K562 (cell line): ENCODE data around the gene TBC1D12.

Source experiments
- HCFC1 ChIP-seq: IDR thresholded peaks from 2 replicates; pipeline ENCODE4 v1.6.1; 2012; ENCODE audit warnings: low read depth, low read length, improper control_type of control experiment
- HNRNPL ChIP-seq: fragments of 200-400 bp; formaldehyde crosslinking; IDR thresholded peaks from 2 replicates; pipeline ENCODE4 v1.6.1; 2017; ENCODE audit warnings: low read depth, mild to moderate bottlenecking, low read length
- TARDBP ChIP-seq: fragments of 450-650 bp; IDR thresholded peaks from 2 replicates; pipeline ENCODE4 v1.6.1; 2016
- ZNF23 ChIP-seq: fragments of 250-450 bp; sonication (Bioruptor Pico); IDR thresholded peaks from 2 replicates; pipeline ENCODE4 v1.4.0; 2020; ENCODE audit warnings: mild to moderate bottlenecking
- ZNF3 ChIP-seq: fragments of 250-450 bp; sonication (Bioruptor Pico); IDR thresholded peaks from 2 replicates; pipeline ENCODE4 v1.5.0; 2021; ENCODE audit warnings: mild to moderate bottlenecking, moderate library complexity
- TF ChIP-seq, protein P1 (sequence below), 3 experiments: IDR thresholded peaks in 2 of 3; conservative IDR thresholded peaks in 1 of 3; 2 replicates each; pipeline ENCODE4 v1.5.1; 2011 to 2012; ENCODE audit warnings: low read length in 3 of 3, mild to moderate bottlenecking in 3 of 3, control low read depth in 2 of 3, improper control_type of control experiment in 1 of 3, inconsistent platforms in 1 of 3, low read depth in 1 of 3, mixed read lengths in 1 of 3, moderate library complexity in 1 of 3; ENCODE audit not compliant: insufficient read depth in 2 of 3
- TF ChIP-seq, protein P2 (sequence below): fragments of 250-450 bp; sonication (Bioruptor Pico); IDR thresholded peaks from 2 replicates; pipeline ENCODE4 v1.4.0; 2020; ENCODE audit warnings: mild to moderate bottlenecking, moderate library complexity, borderline replicate concordance
- TF ChIP-seq, protein P3 (sequence below): sonication (generic); formaldehyde crosslinking; IDR thresholded peaks from 2 replicates; pipeline ENCODE4 v1.5.0; 2020; ENCODE audit warnings: missing genetic modification reagents

DNA sequence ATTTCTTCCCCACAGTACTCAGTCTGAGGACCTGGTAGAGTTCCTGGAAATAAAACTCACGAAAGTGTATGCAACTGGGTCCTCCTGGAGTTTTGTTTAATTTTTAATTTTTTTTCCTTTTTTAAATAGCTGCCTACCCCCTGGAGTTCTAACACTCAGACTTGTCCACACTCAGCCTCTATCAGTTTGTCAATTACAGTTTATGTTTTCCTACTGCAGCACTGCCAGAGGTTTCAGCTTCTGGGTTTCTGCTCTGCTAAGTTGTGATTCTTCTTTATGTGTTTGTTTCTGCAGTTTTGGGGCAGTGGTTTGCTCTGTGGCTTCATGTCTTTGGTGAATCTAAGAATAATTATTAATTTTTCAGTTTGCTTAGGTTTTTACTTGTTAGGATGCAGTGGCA lies 59.2 kb downstream of the TBC1D12 start:
- TF ChIP-seq HNRNPL (no peak), ZNF23 (CRISPR knock-in tag) (no peak), HCFC1 (no peak), ZNF3 (CRISPR knock-in tag) (no peak), TARDBP (no peak)
- TF ChIP-seq, protein P1, sequence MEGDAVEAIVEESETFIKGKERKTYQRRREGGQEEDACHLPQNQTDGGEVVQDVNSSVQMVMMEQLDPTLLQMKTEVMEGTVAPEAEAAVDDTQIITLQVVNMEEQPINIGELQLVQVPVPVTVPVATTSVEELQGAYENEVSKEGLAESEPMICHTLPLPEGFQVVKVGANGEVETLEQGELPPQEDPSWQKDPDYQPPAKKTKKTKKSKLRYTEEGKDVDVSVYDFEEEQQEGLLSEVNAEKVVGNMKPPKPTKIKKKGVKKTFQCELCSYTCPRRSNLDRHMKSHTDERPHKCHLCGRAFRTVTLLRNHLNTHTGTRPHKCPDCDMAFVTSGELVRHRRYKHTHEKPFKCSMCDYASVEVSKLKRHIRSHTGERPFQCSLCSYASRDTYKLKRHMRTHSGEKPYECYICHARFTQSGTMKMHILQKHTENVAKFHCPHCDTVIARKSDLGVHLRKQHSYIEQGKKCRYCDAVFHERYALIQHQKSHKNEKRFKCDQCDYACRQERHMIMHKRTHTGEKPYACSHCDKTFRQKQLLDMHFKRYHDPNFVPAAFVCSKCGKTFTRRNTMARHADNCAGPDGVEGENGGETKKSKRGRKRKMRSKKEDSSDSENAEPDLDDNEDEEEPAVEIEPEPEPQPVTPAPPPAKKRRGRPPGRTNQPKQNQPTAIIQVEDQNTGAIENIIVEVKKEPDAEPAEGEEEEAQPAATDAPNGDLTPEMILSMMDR (IDR thresholded peaks at IDR 0.05 in 2 of 3, conservative IDR thresholded peaks at IDR 0.05 in 1 of 3; ENCODE audit: insufficient read depth in 2 of 3, low read depth in 1 of 3, low read length in 3 of 3): no peak
- TF ChIP-seq, protein P2, sequence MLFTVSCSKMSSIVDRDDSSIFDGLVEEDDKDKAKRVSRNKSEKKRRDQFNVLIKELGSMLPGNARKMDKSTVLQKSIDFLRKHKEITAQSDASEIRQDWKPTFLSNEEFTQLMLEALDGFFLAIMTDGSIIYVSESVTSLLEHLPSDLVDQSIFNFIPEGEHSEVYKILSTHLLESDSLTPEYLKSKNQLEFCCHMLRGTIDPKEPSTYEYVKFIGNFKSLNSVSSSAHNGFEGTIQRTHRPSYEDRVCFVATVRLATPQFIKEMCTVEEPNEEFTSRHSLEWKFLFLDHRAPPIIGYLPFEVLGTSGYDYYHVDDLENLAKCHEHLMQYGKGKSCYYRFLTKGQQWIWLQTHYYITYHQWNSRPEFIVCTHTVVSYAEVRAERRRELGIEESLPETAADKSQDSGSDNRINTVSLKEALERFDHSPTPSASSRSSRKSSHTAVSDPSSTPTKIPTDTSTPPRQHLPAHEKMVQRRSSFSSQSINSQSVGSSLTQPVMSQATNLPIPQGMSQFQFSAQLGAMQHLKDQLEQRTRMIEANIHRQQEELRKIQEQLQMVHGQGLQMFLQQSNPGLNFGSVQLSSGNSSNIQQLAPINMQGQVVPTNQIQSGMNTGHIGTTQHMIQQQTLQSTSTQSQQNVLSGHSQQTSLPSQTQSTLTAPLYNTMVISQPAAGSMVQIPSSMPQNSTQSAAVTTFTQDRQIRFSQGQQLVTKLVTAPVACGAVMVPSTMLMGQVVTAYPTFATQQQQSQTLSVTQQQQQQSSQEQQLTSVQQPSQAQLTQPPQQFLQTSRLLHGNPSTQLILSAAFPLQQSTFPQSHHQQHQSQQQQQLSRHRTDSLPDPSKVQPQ (CRISPR knock-in tag): no peak
- TF ChIP-seq, protein P3, sequence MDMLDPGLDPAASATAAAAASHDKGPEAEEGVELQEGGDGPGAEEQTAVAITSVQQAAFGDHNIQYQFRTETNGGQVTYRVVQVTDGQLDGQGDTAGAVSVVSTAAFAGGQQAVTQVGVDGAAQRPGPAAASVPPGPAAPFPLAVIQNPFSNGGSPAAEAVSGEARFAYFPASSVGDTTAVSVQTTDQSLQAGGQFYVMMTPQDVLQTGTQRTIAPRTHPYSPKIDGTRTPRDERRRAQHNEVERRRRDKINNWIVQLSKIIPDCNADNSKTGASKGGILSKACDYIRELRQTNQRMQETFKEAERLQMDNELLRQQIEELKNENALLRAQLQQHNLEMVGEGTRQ (CRISPR knock-in tag): no peak
